ENCODE data around the gene USP49.
"Not testable (repeated sequence)": the region's sequence is repeated elsewhere in the genome, so short reads cannot be mapped to it uniquely, and the experiment has no call there.

USP49 gene

GRCh38 chr6:41778895-41779294 is 116.3 kb downstream of the USP49 start:
- no peak for DNase-seq

DNA sequence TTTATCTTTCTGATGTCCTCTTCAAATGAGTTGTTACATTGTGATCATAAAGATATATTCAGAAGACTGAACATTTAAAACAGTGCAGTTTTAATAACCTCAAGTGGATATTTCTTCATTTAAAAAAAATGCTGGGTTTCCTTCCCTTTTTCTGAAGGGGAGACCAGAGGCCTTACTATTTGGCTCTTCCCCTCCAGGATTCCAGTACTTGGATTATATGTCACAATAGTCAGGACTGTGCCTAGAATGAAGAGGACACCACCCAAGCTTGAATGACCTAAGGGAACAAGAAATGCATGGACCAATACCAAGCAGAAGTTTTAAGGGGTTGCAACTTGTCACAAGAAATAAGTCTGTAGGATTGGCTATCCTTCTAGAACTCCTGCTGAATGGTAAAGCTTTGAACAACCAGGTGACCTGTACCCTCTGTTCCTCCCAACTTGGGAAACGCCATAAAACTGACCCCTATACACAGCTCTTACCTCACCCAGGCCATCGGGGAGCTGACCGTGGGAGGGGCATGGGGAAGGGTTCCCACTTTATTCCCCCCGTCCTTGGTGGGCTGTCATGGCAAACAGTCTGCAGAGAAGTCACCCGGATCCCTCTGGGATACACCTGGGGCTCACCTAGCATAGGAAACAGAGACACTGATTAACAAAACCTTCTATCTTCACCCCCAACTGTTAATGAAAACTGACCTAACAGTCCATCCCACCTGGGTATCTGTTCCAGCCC is 117.5 kb downstream of the USP49 start:
- no peak for DNase-seq

DNA sequence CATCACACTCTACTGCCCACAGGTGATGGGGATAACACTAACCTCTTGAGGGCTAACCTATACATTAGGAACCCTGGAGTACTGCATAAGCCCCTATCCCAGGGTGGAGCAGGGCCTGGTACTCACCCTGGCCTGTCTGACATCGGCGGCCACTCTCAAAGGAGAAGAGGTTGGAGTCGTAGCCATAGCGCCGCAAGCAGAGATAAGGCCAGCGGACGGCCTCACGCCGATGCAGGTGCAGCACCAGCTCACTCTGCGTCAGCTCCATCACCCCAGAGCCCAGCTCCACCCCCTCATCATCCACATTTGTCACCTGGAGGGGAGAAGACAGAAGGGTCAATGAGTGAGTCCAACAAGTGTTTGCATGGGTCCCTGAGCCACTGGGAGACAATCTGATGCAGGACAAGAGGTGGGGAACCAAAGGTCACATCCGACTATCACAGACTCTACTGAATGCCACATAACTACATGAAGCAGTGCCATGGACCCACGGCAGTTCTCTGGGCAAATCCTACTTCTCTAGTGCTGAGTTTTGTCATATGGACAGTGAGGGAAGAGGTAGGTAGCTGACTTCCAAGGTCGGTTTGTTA is 119.8 kb downstream of the USP49 start:
- no peak for DNase-seq

GRCh38 chr6:41774841-41775240 is 120.3 kb downstream of the USP49 start:
- no peak for DNase-seq

DNA sequence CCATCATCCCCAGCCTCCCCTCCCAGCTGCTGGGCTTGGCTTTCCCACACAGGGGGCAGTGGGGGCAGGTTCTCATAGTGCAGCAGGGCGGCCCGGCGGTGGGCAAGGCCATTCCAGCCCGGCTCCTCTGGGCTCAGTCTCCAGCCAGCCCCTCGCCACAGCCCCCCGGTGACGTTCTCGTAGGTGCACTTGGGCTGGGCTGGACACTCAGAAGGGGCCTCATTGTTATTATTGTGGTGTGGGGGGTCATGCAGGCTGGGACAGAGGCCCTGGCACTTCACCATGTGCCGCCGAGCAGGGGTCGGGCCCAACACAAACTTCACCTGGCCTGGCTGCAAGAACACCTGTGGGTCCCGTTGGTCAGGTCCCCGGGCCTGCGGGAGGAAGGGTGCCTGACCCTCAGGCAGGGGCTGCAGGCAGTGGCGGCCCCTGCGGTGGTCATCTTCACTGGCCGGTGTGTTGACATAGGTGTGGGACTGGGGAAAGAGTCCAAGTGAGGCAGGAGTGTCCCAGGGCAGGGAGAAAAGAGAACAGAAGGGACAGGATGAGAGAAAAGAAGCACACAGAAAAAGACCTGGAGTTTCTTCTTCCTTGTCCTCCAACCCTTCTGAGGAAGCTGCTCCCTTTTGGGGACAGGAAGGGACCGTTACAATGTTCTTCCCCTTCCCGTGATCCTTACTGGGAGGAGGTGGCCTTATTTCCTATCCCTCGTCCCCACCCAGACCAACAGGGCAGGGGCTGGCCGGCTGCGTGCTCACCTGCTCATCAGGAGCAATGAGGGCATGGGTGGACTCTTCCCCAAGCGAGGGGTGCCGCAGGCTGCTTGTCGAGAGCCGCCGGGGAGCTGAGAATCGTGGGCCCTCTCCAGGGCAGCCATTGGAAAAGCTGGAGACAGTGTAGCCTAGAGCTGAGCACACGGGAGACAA is 123.9 kb downstream of the USP49 start:
- no peak for DNase-seq

DNA sequence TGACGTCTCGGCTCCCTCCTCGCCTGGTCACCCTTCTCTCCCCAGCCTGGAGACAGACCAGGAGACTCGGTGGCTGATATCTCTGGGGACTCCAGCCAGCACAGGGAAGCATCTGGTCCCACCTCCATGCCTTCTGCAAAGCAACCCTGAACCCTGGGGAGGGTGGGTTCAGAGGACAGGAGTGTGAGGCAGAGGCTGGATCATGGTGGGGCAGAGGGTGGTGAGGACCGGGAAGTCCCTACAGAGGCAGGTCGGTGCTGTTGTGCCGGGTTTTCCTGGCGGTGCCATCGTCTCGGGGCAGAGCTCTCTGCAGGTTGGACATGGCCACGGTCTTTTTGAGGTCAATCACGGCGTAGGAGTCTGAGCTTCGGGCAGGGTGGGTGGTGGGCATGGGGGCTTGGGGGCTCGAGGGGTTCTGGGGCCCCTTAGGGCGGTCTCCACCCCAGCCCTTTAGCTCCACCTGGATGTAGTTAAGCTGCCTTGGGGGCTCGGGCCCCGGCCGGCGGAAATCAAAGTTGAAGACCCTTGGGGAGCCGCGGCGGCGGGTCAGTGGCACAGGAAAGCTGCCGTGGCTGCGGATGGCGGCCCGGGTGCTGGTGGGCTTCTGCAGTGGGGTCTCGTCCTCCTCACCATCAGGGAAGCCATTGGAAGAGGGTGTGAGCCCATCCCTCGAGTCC is 124.7 kb downstream of the USP49 start:
- no peak for DNase-seq

DNA sequence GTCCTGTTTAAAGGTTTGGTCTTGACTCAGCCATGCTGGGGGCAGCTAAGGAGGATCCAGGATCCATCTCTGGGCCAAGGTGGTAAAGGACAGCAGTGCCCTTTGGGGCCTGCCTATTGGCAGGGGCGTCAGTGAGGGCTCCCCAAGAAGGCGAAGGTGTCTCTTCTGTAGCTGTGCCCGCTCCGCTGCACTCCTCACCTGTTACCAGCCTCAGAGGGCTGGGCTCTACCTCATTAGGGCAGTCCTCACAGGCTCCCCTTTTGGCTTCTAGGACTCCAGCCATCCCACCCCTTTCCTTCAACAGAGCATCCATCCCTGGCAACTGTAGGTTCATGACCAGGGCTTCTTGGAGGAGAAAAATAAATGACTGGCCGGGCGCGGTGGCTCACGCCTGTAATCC is 125.8 kb downstream of the USP49 start:
- no peak for DNase-seq

DNA sequence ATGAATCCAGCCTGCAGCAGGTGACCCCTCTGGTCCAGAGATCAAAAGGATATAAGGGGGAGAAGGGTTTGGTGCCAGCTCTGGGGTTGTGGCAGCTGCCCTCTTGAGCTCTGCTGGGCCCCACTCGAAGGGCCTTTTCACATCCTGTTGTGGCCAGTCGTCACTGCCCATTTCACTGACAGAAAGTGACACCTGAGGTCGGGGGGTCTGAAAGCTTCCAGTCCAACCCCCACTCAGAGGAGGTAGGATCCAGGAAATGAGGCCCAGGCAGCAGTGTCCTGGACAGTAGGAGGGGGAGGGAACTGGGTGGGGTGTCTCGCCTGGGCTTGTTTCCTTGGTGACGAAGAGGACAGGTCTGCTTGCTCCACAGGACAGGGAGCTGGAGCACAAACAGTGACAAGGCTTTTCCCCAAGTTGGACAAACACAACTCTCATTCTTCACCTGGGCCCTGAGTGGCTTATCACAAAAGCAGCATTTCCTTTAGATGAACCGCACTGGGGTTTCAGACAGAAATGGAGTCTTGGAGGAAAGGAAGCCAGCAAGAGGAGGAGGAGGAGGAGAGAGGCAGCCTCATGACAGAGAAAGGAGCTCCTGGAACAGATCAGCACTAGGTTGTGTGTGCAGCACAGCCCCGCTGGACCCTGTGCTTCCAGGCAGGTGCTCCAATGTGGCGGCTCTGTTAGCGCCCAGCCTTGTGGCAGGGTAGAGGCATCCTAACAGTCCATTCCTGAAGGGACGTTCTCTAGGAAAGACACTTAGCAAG is 126.4 kb downstream of the USP49 start:
- DNase-seq, result no peak

- DNase-seq, result no peak
These were observed 127.9 kb downstream of the USP49 start for GRCh38 chr6:41767112-41767833.

GRCh38 chr6:41766043-41766664 is 129.0 kb downstream of the USP49 start:
- DNase-seq, result not testable (repeated sequence)

GRCh38 chr6:41763470-41763869 is 131.7 kb downstream of the USP49 start:
- no peak for DNase-seq

GRCh38 chr6:41759905-41760579 is 135.1 kb downstream of the USP49 start:
- DNase-seq, result no peak

DNA sequence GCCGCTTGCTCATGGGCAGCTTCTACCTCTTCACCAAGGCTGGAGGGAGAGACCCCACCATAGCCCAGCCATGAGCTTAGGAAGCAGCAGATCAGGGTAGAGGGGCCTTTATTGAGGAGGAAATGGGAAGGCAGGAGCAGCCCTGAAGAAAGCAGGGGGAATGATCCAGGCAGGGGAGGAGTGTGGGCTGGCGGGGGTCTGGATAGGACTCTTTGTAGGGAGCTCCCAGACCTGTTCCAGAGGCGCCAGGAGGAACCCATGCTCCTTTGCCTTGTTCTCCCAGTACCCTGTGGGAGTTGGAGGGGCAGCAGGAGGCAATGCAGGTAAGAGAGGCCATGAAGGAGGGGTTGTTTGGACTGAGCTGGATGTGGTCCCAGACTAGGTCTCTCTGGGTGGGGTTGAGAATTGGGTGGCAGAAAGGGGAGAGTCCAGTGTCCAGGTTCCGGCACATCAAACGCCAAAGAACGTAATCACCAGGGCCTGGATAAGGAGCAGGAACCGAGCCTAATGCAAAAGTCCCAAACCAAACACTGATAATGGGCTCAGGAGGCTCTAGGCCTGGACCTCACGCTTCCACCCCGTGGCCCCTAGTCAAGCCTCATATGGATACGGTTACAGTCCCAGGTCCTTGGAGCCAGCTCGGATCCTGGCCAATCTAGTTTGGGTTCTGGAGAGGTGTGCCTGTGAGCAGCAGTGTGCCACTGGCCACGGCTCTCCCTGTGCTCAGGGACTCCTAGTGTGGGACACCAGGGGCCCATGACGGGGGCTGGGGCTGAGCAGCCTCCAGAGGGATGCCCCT is 135.9 kb downstream of the USP49 start:
- no peak for DNase-seq

DNA sequence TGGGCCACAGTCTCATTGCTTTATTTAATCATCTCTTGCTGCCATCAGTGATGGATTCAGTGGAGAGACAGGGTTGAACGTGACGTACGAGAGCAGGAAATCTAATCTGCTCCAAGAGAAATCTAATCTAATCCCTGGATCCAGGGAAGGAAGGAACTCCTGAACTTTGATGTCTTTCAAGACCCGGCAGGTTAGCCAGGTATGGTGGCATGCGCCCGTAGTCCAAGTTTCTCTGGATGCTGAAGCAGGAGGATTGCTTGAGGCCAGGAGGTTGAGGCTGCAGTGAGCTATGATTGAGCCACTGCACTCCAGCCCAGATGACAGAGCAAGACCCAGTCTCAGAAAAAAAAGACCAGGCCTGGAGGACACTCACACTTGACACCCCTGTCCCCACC is 136.5 kb downstream of the USP49 start:
- DNase-seq, result no peak

DNA sequence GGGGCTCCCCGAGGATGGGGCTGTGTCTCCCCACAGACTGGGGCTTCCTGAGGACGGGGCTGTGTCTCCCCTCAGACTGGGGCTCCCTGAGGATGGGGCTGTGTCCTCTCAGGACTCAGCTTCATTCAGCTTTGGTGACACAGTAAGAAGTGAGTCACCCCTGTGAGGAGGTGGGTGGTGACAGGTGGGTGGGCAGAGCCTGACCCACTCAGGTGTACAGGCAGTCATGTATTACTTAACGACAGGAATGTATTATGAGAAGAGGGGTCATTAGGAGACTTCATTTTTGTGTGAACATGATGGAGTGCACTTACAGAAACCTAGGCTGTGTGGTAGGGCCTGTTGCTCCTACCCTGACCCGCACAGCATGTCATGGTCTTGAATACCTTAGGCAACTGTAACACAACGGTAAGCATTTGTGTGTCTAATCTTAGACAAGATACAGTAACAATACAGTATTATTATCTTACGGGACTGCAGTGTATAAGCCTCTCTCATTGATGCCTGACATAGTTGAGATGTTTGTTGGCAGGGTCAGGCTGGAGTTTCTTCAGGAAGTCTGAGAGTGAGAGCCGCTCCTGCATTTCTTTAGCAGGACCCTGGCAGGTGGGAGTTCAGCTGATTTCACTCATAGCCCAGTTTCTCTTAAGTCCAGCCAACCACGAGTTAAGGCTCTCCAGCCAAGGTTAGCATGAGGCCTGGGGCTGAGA is 137.1 kb downstream of the USP49 start:
- DNase-seq, result no peak

- DNase-seq, result no peak
These were observed 137.9 kb downstream of the USP49 start for GRCh38 chr6:41757271-41757670.

DNA sequence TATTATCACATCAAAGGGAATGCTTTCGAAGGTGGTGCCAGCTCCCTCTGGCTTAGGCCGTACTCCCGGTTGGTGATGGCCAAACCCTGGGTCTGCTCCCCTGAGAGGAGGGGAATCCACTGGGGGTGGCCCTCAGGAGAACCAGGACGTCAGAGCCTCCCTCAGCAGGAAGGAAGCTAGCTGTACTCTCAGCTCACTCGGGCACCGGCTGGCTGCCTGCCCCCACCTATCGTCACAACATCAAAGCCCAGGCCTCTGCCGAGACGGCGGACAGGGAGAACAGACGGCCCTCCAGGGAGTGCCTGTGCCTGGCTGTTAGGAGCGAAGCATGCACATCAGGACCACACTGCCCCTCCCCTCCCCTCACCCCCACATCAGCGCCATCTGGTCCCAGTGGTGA is 138.8 kb downstream of the USP49 start:
- no peak for DNase-seq

- no peak for DNase-seq
These were observed 139.3 kb downstream of the USP49 start for GRCh38 chr6:41755895-41756294.

DNA sequence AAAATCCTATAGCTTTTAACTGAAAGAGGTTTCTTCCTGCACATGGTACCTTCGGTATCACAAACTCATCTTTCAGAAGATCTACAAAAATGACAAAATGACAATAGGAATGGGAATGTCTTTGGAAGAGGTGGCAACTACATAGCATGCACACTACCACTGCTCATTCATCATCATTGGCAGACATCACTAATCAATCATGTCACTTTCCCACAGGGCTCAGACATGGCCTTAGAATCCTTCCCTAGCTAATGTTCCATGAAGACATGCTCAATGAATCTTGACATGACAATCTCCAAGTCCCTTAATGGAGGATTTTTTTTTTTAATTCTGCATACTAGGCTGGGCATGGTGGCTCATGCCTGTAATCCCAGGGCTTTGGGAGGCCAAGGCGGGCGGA is 144.8 kb downstream of the USP49 start:
- no peak for DNase-seq
